Mucosa of rectum (tissue), 2 donors: ENCODE measurements around the gene JAK1.

ENCODE experiments used
- H3K27ac ChIP-seq, 2 donors: one replicate each; pipeline ENCODE4 v1.7.0; 2013; ENCODE audit warnings: inconsistent platforms in 2 of 2, low read depth in 2 of 2, low read length in 2 of 2
- H3K27me3 ChIP-seq, 2 donors: one replicate each; pipeline ENCODE4 v1.7.0; 2013; ENCODE audit warnings: low read length in 2 of 2; ENCODE audit not compliant: control insufficient read depth in 2 of 2, insufficient read depth in 2 of 2
- H3K36me3 ChIP-seq, 2 donors: one replicate each; pipeline ENCODE4 v1.7.0; 2013; ENCODE audit warnings: low read length in 2 of 2; ENCODE audit not compliant: control insufficient read depth in 2 of 2, insufficient read depth in 2 of 2
- H3K4me1 ChIP-seq, 2 donors: one replicate each; pipeline ENCODE4 v1.7.0; 2013; ENCODE audit warnings: low read length in 2 of 2, mild to moderate bottlenecking in 1 of 2; ENCODE audit not compliant: control insufficient read depth in 2 of 2, insufficient read depth in 2 of 2
- H3K4me3 ChIP-seq, 2 donors: one replicate each; pipeline ENCODE4 v1.7.0; 2013; ENCODE audit warnings: low read length in 2 of 2
- H3K9ac ChIP-seq, 2 donors: one replicate each; pipeline ENCODE4 v1.7.0; 2013; ENCODE audit warnings: low read length in 2 of 2, low read depth in 1 of 2, mild to moderate bottlenecking in 1 of 2
- H3K9me3 ChIP-seq, 2 donors: one replicate each; pipeline ENCODE4 v1.7.0; 2013; ENCODE audit warnings: low read length in 2 of 2; ENCODE audit not compliant: control insufficient read depth in 2 of 2
- donor health status: healthy.
- donor health status: Normal muscosa, but diverticular disease.

The JAK1 gene

DNA sequence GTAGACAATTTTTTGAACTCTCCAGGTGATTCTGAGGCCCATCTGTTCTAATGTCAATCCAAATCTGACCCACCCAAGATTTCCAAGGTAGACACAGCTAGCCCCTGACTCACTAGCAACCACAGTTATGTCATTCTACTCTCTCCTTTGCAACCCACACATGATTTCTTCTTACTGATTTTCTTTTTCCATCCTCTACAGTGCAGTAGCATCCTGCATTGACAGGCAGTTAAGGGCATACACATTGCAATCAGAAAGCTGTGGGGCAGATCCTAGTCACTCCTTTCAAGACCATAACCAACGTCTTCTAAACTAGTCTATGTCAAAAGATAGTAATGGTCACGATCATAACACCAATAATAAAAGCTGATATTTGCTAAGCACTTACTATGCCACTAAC lies 54.2 kb downstream of the JAK1 start:
- Histone ChIP-seq H3K9ac (no peak overlapping the region), H3K27me3 (no peaks in the 10 kb centered on the region), H3K9me3 (no peaks in the 10 kb centered on the region), H3K4me1 (peaks cover 14 to 42% of the 10 kb centered on the region in 2 donors), H3K27ac (no peak overlapping the region), H3K4me3 (no peak overlapping the region), H3K36me3 (no peaks in the 10 kb centered on the region)

GRCh38 chr1:64911326-64911725 lies 55.0 kb downstream of the JAK1 start:
- Histone ChIP-seq H3K4me1 (peaks cover 8 to 40% of the 10 kb centered on the region in 2 donors), H3K36me3 (no peaks in the 10 kb centered on the region), H3K9me3 (no peaks in the 10 kb centered on the region), H3K27me3 (no peaks in the 10 kb centered on the region), H3K27ac (no peak overlapping the region), H3K4me3 (no peak overlapping the region), H3K9ac (no peak overlapping the region)

GRCh38 chr1:64909031-64909430 lies 57.3 kb downstream of the JAK1 start:
- Histone ChIP-seq H3K4me1 (peaks cover 4 to 24% of the 10 kb centered on the region in 2 donors), H3K36me3 (no peaks in the 10 kb centered on the region), H3K27me3 (no peaks in the 10 kb centered on the region), H3K27ac (no peak overlapping the region), H3K4me3 (no peak overlapping the region), H3K9ac (no peak overlapping the region), H3K9me3 (no peaks in the 10 kb centered on the region)

GRCh38 chr1:64908575-64908974 lies 57.8 kb downstream of the JAK1 start:
- no peaks in the 10 kb centered on the region for H3K27me3 ChIP-seq
- no peaks in the 10 kb centered on the region for H3K9me3 ChIP-seq
- no peak overlapping the region for H3K9ac ChIP-seq
- no peak overlapping the region for H3K27ac ChIP-seq
- H3K4me3 ChIP-seq: no peak overlapping the region
- H3K4me1 ChIP-seq: peaks cover 0 to 24% of the 10 kb centered on the region in 2 donors
- no peaks in the 10 kb centered on the region for H3K36me3 ChIP-seq

- H3K4me3 ChIP-seq: no peak overlapping the region
- H3K4me1 ChIP-seq: peaks cover 0 to 22% of the 10 kb centered on the region in 2 donors
- no peaks in the 10 kb centered on the region for H3K9me3 ChIP-seq
- no peak overlapping the region for H3K27ac ChIP-seq
- no peak overlapping the region for H3K9ac ChIP-seq
- H3K27me3 ChIP-seq: no peaks in the 10 kb centered on the region
- H3K36me3 ChIP-seq: no peaks in the 10 kb centered on the region
Observed at GRCh38 chr1:64906447-64906846, 59.9 kb downstream of the JAK1 start.

DNA sequence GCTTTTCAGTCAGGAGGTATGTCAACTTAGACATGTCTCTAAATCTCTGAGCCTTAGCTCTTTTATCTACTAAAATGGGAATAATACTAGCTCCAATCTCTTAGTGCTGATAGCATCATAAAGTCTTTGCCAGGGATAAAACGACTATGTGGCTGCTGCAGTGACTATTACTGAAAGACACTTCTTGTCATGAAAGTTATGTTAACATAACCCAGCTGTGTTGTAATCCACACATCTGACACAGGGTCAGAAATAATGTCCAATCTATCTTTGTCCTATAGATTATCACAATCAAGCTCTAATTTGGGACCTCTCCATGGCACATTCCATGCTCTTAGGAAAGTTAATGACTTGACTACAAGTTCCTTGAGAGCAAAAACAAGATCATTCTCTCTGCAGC lies 62.8 kb downstream of the JAK1 start:
- H3K4me1 ChIP-seq: peaks cover under 1 to 14% of the 10 kb centered on the region in 2 donors
- H3K9me3 ChIP-seq: no peaks in the 10 kb centered on the region
- H3K4me3 ChIP-seq: no peak overlapping the region
- H3K9ac ChIP-seq: no peak overlapping the region
- no peak overlapping the region for H3K27ac ChIP-seq
- no peaks in the 10 kb centered on the region for H3K27me3 ChIP-seq
- no peaks in the 10 kb centered on the region for H3K36me3 ChIP-seq

DNA sequence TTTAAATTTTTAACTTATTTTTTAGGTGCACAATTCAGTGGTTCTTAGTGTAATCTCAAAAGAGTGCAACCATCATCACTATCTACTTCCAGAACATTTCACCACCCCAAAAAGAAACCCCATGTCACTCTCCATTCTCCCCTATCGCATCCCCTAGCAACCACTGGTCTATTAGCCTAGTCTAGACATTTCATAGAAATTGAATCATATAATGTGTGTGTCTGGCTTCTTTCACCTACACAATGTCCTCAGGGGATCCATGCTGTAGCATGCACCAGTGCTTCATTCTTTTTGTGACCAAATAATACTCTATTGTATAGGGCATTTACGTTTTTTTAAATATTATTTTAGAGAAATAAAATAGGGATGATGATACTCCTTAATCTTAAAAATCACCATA lies 64.7 kb downstream of the JAK1 start:
- H3K9me3 ChIP-seq: no peaks in the 10 kb centered on the region

GRCh38 chr1:64900916-64901315 lies 65.4 kb downstream of the JAK1 start:
- Histone ChIP-seq H3K9me3 (no peaks in the 10 kb centered on the region), H3K27me3 (no peaks in the 10 kb centered on the region), H3K9ac (no peak overlapping the region), H3K4me1 (peaks cover 11 to 20% of the 10 kb centered on the region in 2 donors), H3K27ac (no peak overlapping the region), H3K36me3 (no peaks in the 10 kb centered on the region), H3K4me3 (no peak overlapping the region)

More for the DNA sequence above, 64.7 kb downstream of the JAK1 start:
- Histone ChIP-seq H3K27me3 (no peaks in the 10 kb centered on the region), H3K36me3 (no peaks in the 10 kb centered on the region), H3K27ac (no peak overlapping the region), H3K4me1 (peaks cover 11 to 22% of the 10 kb centered on the region in 2 donors), H3K4me3 (no peak overlapping the region), H3K9ac (no peak overlapping the region)

- H3K4me3 ChIP-seq: peak overlapping the region in 1 of 2 donors; percentile 29
- peak overlapping the region in 1 of 2 donors; percentile 38 for H3K9ac ChIP-seq
- peaks cover 11 to 26% of the 10 kb centered on the region in 2 donors for H3K4me1 ChIP-seq
- peak overlapping the region; percentile 69 to 84 for H3K27ac ChIP-seq
- H3K27me3 ChIP-seq: no peaks in the 10 kb centered on the region
- no peaks in the 10 kb centered on the region for H3K36me3 ChIP-seq
- H3K9me3 ChIP-seq: no peaks in the 10 kb centered on the region
Observed at GRCh38 chr1:64898107-64898861, 68.1 kb downstream of the JAK1 start.

GRCh38 chr1:64896551-64896950 lies 69.8 kb downstream of the JAK1 start:
- H3K27ac ChIP-seq: no peak overlapping the region
- no peak overlapping the region for H3K9ac ChIP-seq

More at GRCh38 chr1:64896551-64896950, 69.8 kb downstream of the JAK1 start:
- Histone ChIP-seq H3K9me3 (no peaks in the 10 kb centered on the region), H3K36me3 (no peaks in the 10 kb centered on the region), H3K27me3 (no peaks in the 10 kb centered on the region), H3K4me3 (no peak overlapping the region), H3K4me1 (peaks cover 16 to 34% of the 10 kb centered on the region in 2 donors)
